ENCODE measurements around the gene GGA1. TPM values are rescaled to one million over a fixed set of nuclear protein-coding genes. Genes with fewer than 3 reads are reported as not detected.
"Not testable (repeated sequence)": the region's sequence is repeated elsewhere in the genome, so short reads cannot be mapped to it uniquely, and the experiment has no call there.

The GGA1 gene
- total RNA-seq, 1 donor from 2014 or later: 33.5 TPM

GRCh38 chr22:37571258-37571991, 37.2 kb upstream of the GGA1 start:
- no peak for DNase-seq (ENCODE audit: low spot score)

GRCh38 chr22:37571992-37572373, 36.7 kb upstream of the GGA1 start:
- DNase-seq (ENCODE audit: low spot score): no peak

- no peak for DNase-seq (ENCODE audit: low spot score)
Measured at GRCh38 chr22:37575490-37576003, 33.1 kb upstream of the GGA1 start.

- no peak for DNase-seq (ENCODE audit: low spot score)
Measured at GRCh38 chr22:37578002-37578401, 30.6 kb upstream of the GGA1 start.

GRCh38 chr22:37581504-37581903, 27.1 kb upstream of the GGA1 start:
- DNase-seq (ENCODE audit: low spot score): no peak

- no peak for DNase-seq (ENCODE audit: low spot score)
Measured at GRCh38 chr22:37582526-37582925, 26.1 kb upstream of the GGA1 start.

- DNase-seq (ENCODE audit: low spot score): no peak
Measured at GRCh38 chr22:37588546-37589215, 20.0 kb upstream of the GGA1 start.

GRCh38 chr22:37589636-37590035, 19.0 kb upstream of the GGA1 start:
- DNase-seq (ENCODE audit: low spot score): no peak

- DNase-seq (ENCODE audit: low spot score): not testable (repeated sequence)
Measured at GRCh38 chr22:37591081-37591480, 17.6 kb upstream of the GGA1 start.

GRCh38 chr22:37591823-37592404, 16.7 kb upstream of the GGA1 start:
- no peak for DNase-seq (ENCODE audit: low spot score)

GRCh38 chr22:37594237-37594636, 14.4 kb upstream of the GGA1 start:
- no peak for DNase-seq (ENCODE audit: low spot score)

- no peak for DNase-seq (ENCODE audit: low spot score)
Measured at GRCh38 chr22:37599153-37599552, 9.5 kb upstream of the GGA1 start.

GRCh38 chr22:37601203-37601539, 7.5 kb upstream of the GGA1 start:
- DNase-seq (ENCODE audit: low spot score): no peak

- no peak for DNase-seq (ENCODE audit: low spot score)
Measured at GRCh38 chr22:37601540-37602442, 6.8 kb upstream of the GGA1 start.

GRCh38 chr22:37602546-37603277, 5.9 kb upstream of the GGA1 start:
- DNase-seq (ENCODE audit: low spot score): not testable (repeated sequence)

- DNase-seq (ENCODE audit: low spot score): no peak
Measured at GRCh38 chr22:37604074-37604473, 4.6 kb upstream of the GGA1 start.

GRCh38 chr22:37604875-37605274, 3.8 kb upstream of the GGA1 start:
- DNase-seq (ENCODE audit: low spot score): no peak

- peak; percentile 77 for DNase-seq (ENCODE audit: low spot score)
Measured at GRCh38 chr22:37607010-37607934, 1.4 kb upstream of the GGA1 start.

- DNase-seq (ENCODE audit: low spot score): no peak
Measured at GRCh38 chr22:37607935-37608476, 628 bp upstream of the GGA1 start.
